Right lobe of liver (tissue), 6 donors: ENCODE results near the gene COLEC12. TPM values are rescaled to one million over a fixed set of nuclear protein-coding genes. Genes with fewer than 3 reads are reported as not detected.

Source experiments
- ATAC-seq, 4 donors: fragments of 200-7000 bp; cut with Tn5 transposase; one replicate each; pipeline ENCODE4 v1.9.1; 2020; ENCODE audit warnings: mild to moderate bottlenecking in 4 of 4, moderate library complexity in 4 of 4
- DNase-seq, 3 donors: peaks; one replicate each; pipeline ENCODE4 v3.0.0-alpha.2; 2020
- H3K27ac ChIP-seq, 3 donors: fragments of 200-600 bp; one replicate each; pipeline ENCODE4 v1.8.0; 2022
- H3K27me3 ChIP-seq, 2 donors: fragments of 200-600 bp; one replicate each; pipeline ENCODE4 v1.8.0; 2022
- H3K36me3 ChIP-seq, 4 donors: fragments of 200-600 bp; sonication (generic) in 1 of 4; one replicate each; pipeline versions ENCODE4 v1.5.1 to v1.8.0; 2017 to 2022; ENCODE audit warnings: control low read depth in 1 of 4
- H3K4me1 ChIP-seq, 4 donors: fragments of 200-600 bp; sonication (generic) in 1 of 4; one replicate each; pipeline versions ENCODE4 v1.5.1 to v1.8.0; 2017 to 2022; ENCODE audit warnings: control low read depth in 1 of 4
- H3K4me3 ChIP-seq, 3 donors: fragments of 200-600 bp; one replicate each; pipeline ENCODE4 v1.8.0; 2022
- H3K9me3 ChIP-seq, 4 donors: fragments of 200-600 bp; sonication (generic) in 1 of 4; one replicate each; pipeline versions ENCODE4 v1.5.1 to v1.8.0; 2017 to 2022; ENCODE audit warnings: control low read depth in 1 of 4
- CTCF ChIP-seq, 4 donors: fragments of 200-600 bp in 3 of 4; fragments of 450-650 bp in 1 of 4; IDR thresholded peaks; one replicate each; pipeline versions ENCODE4 v1.5.1 to v1.8.0; 2016 to 2022; ENCODE audit warnings: antibody characterized with exemption in 4 of 4, mild to moderate bottlenecking in 2 of 4
- POLR2A ChIP-seq: fragments of 450-650 bp; IDR thresholded peaks from one replicate; pipeline ENCODE4 v1.6.1; 2017; ENCODE audit warnings: antibody characterized with exemption, mild to moderate bottlenecking
- WGBS: methylation state at CpG from one replicate; pipeline ENCODE4 v1.1.6; 2018; ENCODE audit warnings: low coverage, low lambda C conversion rate; ENCODE audit not compliant: insufficient coverage; ENCODE audit errors: missing lambda C conversion rate; 5-methylcytosine and 5-hydroxymethylcytosine counted together
- intact Hi-C, 2 donors: fragments of 100-400 bp; cut with DNase I; formaldehyde crosslinking; loops; one replicate each; pipeline versions ENCODE4 v1.11.2 to v1.14.1; 2022
- total RNA-seq, 6 experiments: library from RNA; depleted of rRNA in 2 of 6; stranded (reverse); fragments of >200 nt in 2 of 6; fragmentation: NEBNext Ultra II Directional in 3 of 6; extraction: Animal tissue kit (Norgen Biotek cat#: 25700) in 3 of 6; gene quantifications; one replicate each; pipeline versions ENCODE4 v1.1.0 to v1.2.4, GENCODE V29; 2016 to 2023
- donor health status: DM: no; HTN: yes; CAD: no.
- donor health status: DM: no; HTN: no; CAD: no.
- donor health status: DM: no; HTN: no; CAD: no.
- donor health status: DM: no; HTN: yes; CAD: no.
- donor health status: DM: no; HTN: yes; CAD: no.

Gene COLEC12
- total RNA-seq, 6 experiments from 2014 or later: 0.12 to 1.00 (median 0.37) TPM; not detected in 1

GRCh38 chr18:267688-268552, 232.6 kb downstream of the COLEC12 start, which contains the start of gene THOC1:
TSS of gene THOC1 (minus strand) at chr18:268047. CDS start at chr18:268019, 28 bp downstream.
- ATAC-seq (peak; percentile 95 to 97 (median 96)), DNase-seq (peak; percentile 94 to 96 (median 95))
- Histone ChIP-seq H3K4me3 (peak within 1 kb of the TSS; percentile 80 to 95 (median 92)), H3K4me1 (peaks cover 0 to 18% (median 0%) of the 10 kb centered on the region in 4 donors), H3K36me3 (peaks cover 0 to 13% (median under 1%) of the 10 kb centered on the region in 4 donors), H3K27ac (peak within 1 kb of the TSS; percentile 70 to 95 (median 79)), H3K27me3 (no peaks in the 10 kb centered on the region), H3K9me3 (peaks cover 0 to 1% (median 0%) of the 10 kb centered on the region in 4 donors)
- peak; percentile 90 for TF ChIP-seq POLR2A
- TF ChIP-seq CTCF (IDR thresholded peaks at IDR 0.05): no peak
- WGBS: 0% methylated on average over 40 of the region's 69 CpGs
- intact Hi-C loops: no loop called here

GRCh38 chr18:267380-267687, 233.2 kb downstream of the COLEC12 start:
- Histone ChIP-seq H3K9me3 (peaks cover 0 to 1% (median 0%) of the 10 kb centered on the region in 4 donors), H3K4me3 (peak overlapping the region; percentile 80 to 95 (median 92)), H3K27ac (peak overlapping the region; percentile 70 to 95 (median 79)), H3K27me3 (no peaks in the 10 kb centered on the region), H3K36me3 (peaks cover 0 to 13% (median 2%) of the 10 kb centered on the region in 4 donors), H3K4me1 (peaks cover 0 to 18% (median 0%) of the 10 kb centered on the region in 4 donors)
- TF ChIP-seq POLR2A (no peak), CTCF (IDR thresholded peaks at IDR 0.05) (no peak)
- intact Hi-C loops: no loop called here
- DNase-seq (no peak), ATAC-seq (peak in 1 of 4 donors; percentile 24)
- 0% methylated on average over 7 of the region's 9 CpGs for WGBS

Other genes with a start within 250 kb of the COLEC12 start
- 10 to 100 TPM; 11.0 to 16.0 (median 12.6) TPM for gene THOC1, start 232.7 kb downstream of the COLEC12 start, total RNA-seq
- not detected for gene CETN1, start 79.7 kb upstream of the COLEC12 start, total RNA-seq
- gene CLUL1, start 96.3 kb upstream of the COLEC12 start, total RNA-seq: not detected
- gene TYMS, start 157.0 kb upstream of the COLEC12 start, total RNA-seq: 10 to 100 TPM in 1 of 6 experiments, 1 to 10 TPM in 5; 1.1 to 14.9 (median 4.2) TPM
- 10 to 100 TPM; 36.7 to 71.9 (median 58.5) TPM for gene ENOSF1, start 211.9 kb upstream of the COLEC12 start, total RNA-seq